ENCODE data around the gene MYH9. TPM values are rescaled to one million over a fixed set of nuclear protein-coding genes. Genes with fewer than 3 reads are reported as not detected.

MYH9 gene
- total and polyA plus RNA-seq, 4 donors, result 32.3 to 150 (median 98.7) TPM

DNA sequence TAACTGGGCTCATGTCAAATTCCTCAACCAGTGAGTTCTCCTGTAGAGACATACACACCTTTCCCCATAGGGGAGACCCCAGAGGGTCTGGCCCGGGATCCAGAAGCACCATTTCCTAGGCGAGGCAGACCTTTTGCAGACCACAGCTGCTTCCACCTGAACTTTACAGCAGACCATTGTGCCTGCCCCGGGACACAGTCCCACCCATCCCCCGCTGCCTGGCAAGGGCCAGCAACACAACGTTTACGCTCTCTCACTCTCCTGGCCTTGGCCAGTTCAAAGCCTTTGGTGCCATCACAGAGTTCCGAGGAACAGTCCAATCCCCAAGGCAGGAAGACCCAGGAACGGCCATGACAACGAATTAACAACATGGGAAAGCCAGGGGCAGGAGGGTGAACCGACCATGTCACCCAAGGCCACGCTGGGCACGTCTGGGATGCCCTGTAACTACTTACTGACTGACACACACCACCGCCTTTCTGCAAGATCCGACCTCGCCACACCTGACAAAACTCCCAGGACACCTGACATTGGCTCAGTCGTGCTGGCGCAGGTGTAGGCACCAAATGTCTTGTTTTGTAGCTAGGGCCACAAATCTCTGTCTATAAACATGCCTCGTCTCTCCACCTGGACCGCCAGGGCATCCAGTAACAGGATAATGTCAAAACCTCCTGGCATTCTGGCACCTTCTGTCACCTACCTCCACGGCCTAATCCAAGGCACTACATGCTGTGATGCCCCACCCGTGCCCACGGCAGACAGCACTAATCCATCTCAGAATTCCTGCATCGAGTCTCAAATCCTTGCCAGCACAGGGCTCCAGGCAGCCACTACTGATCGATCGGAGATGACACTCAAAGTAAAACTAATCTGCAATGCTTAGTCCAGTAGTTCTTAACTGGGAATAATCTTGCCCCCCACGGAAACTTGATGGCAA, 51.3 kb downstream of the MYH9 start:
- TF ChIP-seq RAD21 (IDR thresholded peaks at IDR 0.05) (peak in 1 of 2 donors; percentile 12), YY1 (IDR thresholded peaks at IDR 0.05) (no peak)
- Histone ChIP-seq H3K27me3 (ENCODE audit: control insufficient read depth in 4 of 4, insufficient read depth in 4 of 4, low read length in 3 of 4) (no peaks in the 10 kb centered on the region), H3K36me3 (ENCODE audit: control insufficient read depth in 4 of 4, insufficient read depth in 3 of 4, low read depth in 1 of 4, low read length in 3 of 4) (peaks cover 0 to 37% (median 29%) of the 10 kb centered on the region in 4 donors), H3K9ac (ENCODE audit: low read depth in 1 of 2, low read length in 2 of 2) (no peak overlapping the region), H3K4me3 (ENCODE audit: low read depth in 1 of 3, low read length in 3 of 3) (no peak overlapping the region), H3K4me1 (ENCODE audit: control insufficient read depth in 4 of 4, insufficient read depth in 4 of 4, low read length in 3 of 4) (peaks cover 12 to 58% (median 39%) of the 10 kb centered on the region in 4 donors), H3K27ac (ENCODE audit: low read depth in 1 of 2, low read length in 2 of 2) (peak overlapping the region; percentile 14 to 53), H3K9me3 (ENCODE audit: control insufficient read depth in 4 of 4, low read length in 3 of 4) (no peaks in the 10 kb centered on the region)
- DNase-seq (ENCODE audit: low spot score), result no peak
- WGBS, result 73% methylated on average over 26 of the region's 26 CpGs

GRCh38 chr22:36335621-36336020, 52.1 kb downstream of the MYH9 start:
- Histone ChIP-seq H3K9me3 (ENCODE audit: control insufficient read depth in 4 of 4, low read length in 3 of 4) (no peaks in the 10 kb centered on the region), H3K27me3 (ENCODE audit: control insufficient read depth in 4 of 4, insufficient read depth in 4 of 4, low read length in 3 of 4) (no peaks in the 10 kb centered on the region), H3K4me1 (ENCODE audit: control insufficient read depth in 4 of 4, insufficient read depth in 4 of 4, low read length in 3 of 4) (peaks cover 13 to 58% (median 34%) of the 10 kb centered on the region in 4 donors), H3K27ac (ENCODE audit: low read depth in 1 of 2, low read length in 2 of 2) (peak overlapping the region; percentile 48 to 53), H3K9ac (ENCODE audit: low read depth in 1 of 2, low read length in 2 of 2) (no peak overlapping the region), H3K4me3 (ENCODE audit: low read depth in 1 of 3, low read length in 3 of 3) (no peak overlapping the region), H3K36me3 (ENCODE audit: control insufficient read depth in 4 of 4, insufficient read depth in 3 of 4, low read depth in 1 of 4, low read length in 3 of 4) (peaks cover 0 to 32% (median 25%) of the 10 kb centered on the region in 4 donors)
- DNase-seq (ENCODE audit: low spot score), result no peak
- 53% methylated on average over 9 of the region's 9 CpGs for WGBS
- peak in 1 of 2 donors; percentile 0 for TF ChIP-seq RAD21 (IDR thresholded peaks at IDR 0.05)
- TF ChIP-seq, protein P1, sequence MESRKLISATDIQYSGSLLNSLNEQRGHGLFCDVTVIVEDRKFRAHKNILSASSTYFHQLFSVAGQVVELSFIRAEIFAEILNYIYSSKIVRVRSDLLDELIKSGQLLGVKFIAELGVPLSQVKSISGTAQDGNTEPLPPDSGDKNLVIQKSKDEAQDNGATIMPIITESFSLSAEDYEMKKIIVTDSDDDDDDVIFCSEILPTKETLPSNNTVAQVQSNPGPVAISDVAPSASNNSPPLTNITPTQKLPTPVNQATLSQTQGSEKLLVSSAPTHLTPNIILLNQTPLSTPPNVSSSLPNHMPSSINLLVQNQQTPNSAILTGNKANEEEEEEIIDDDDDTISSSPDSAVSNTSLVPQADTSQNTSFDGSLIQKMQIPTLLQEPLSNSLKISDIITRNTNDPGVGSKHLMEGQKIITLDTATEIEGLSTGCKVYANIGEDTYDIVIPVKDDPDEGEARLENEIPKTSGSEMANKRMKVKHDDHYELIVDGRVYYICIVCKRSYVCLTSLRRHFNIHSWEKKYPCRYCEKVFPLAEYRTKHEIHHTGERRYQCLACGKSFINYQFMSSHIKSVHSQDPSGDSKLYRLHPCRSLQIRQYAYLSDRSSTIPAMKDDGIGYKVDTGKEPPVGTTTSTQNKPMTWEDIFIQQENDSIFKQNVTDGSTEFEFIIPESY (IDR thresholded peaks at IDR 0.05), result no peak

- H3K27ac ChIP-seq (ENCODE audit: low read depth in 1 of 2, low read length in 2 of 2), result peak overlapping the region; percentile 48 to 53
- H3K9me3 ChIP-seq (ENCODE audit: control insufficient read depth in 4 of 4, low read length in 3 of 4), result no peaks in the 10 kb centered on the region
- no peak overlapping the region for H3K9ac ChIP-seq (ENCODE audit: low read depth in 1 of 2, low read length in 2 of 2)
- H3K36me3 ChIP-seq (ENCODE audit: control insufficient read depth in 4 of 4, insufficient read depth in 3 of 4, low read depth in 1 of 4, low read length in 3 of 4), result peaks cover 0 to 36% (median 27%) of the 10 kb centered on the region in 4 donors
- no peaks in the 10 kb centered on the region for H3K27me3 ChIP-seq (ENCODE audit: control insufficient read depth in 4 of 4, insufficient read depth in 4 of 4, low read length in 3 of 4)
- H3K4me1 ChIP-seq (ENCODE audit: control insufficient read depth in 4 of 4, insufficient read depth in 4 of 4, low read length in 3 of 4), result peaks cover 15 to 59% (median 37%) of the 10 kb centered on the region in 4 donors
- peak; percentile 62 for DNase-seq (ENCODE audit: low spot score)
- TF ChIP-seq, protein P2, sequence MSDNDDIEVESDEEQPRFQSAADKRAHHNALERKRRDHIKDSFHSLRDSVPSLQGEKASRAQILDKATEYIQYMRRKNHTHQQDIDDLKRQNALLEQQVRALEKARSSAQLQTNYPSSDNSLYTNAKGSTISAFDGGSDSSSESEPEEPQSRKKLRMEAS (IDR thresholded peaks at IDR 0.05), result no peak
- TF ChIP-seq RAD21 (IDR thresholded peaks at IDR 0.05), result peak in 1 of 2 donors; percentile 6
- no peak for TF ChIP-seq HNF4G (IDR thresholded peaks at IDR 0.05)
- no peak for TF ChIP-seq FOXA1 (IDR thresholded peaks at IDR 0.05)
- no peak for TF ChIP-seq TAF1 (conservative IDR thresholded peaks at IDR 0.05)
- no peak overlapping the region for H3K4me3 ChIP-seq (ENCODE audit: low read depth in 1 of 3, low read length in 3 of 3)
- 69% methylated on average over 17 of the region's 17 CpGs for whole genome bisulfite sequencing
Observed at GRCh38 chr22:36334821-36335603, 52.8 kb downstream of the MYH9 start.
